ENCODE measurements around the gene ANTXR1. TPM values are rescaled to one million over a fixed set of nuclear protein-coding genes. Genes with fewer than 3 reads are reported as not detected.

Gene ANTXR1
- total and polyA plus RNA-seq, 2 donors (not counting 1 experiment from before 2014, with no cell fraction given) = 44.6 to 101 TPM

DNA sequence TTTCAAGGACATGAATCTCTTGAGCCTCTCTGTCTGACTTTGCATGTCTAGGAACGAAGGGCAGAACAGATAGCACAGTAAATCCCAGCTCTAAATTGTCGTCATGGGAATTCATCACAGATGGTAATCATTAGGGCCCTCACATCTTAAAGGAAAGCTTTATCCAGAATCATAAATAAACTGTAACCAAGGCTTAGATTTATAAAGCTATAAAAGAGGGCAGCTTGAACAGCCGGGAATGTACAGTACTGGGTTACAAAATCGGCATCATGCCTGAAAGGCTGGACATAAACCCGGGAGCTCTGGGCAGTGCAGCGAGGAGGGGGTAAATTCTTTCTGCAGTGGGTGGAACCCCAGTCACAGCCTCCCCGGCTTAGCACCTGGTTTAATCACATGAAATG is 229.7 kb downstream of the ANTXR1 start:
- no peaks in the 10 kb centered on the region for H3K79me2 ChIP-seq (ENCODE audit: control insufficient read depth, insufficient read depth, low read length)
- TF ChIP-seq, protein P1, sequence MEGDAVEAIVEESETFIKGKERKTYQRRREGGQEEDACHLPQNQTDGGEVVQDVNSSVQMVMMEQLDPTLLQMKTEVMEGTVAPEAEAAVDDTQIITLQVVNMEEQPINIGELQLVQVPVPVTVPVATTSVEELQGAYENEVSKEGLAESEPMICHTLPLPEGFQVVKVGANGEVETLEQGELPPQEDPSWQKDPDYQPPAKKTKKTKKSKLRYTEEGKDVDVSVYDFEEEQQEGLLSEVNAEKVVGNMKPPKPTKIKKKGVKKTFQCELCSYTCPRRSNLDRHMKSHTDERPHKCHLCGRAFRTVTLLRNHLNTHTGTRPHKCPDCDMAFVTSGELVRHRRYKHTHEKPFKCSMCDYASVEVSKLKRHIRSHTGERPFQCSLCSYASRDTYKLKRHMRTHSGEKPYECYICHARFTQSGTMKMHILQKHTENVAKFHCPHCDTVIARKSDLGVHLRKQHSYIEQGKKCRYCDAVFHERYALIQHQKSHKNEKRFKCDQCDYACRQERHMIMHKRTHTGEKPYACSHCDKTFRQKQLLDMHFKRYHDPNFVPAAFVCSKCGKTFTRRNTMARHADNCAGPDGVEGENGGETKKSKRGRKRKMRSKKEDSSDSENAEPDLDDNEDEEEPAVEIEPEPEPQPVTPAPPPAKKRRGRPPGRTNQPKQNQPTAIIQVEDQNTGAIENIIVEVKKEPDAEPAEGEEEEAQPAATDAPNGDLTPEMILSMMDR (conservative IDR thresholded peaks at IDR 0.05 in 1 of 2, IDR thresholded peaks at IDR 0.05 in 1 of 2; ENCODE audit: low read depth in 1 of 2, low read length in 2 of 2) = no peak
- TF ChIP-seq EZH2 (IDR thresholded peaks at IDR 0.05; ENCODE audit: low read length, missing control alignments) = no peak
- H2AFZ ChIP-seq (ENCODE audit: low read length) = no peak overlapping the region
- no peaks in the 10 kb centered on the region for H3K36me3 ChIP-seq (ENCODE audit: control insufficient read depth, insufficient read depth, low read length)
- peak overlapping the region; percentile 56 for H3K4me2 ChIP-seq (ENCODE audit: extremely low read depth, insufficient read depth, low read length)
- no peaks in the 10 kb centered on the region for H3K9me3 ChIP-seq (ENCODE audit: control insufficient read depth, insufficient read depth, low read depth, low read length)
- H3K9ac ChIP-seq (ENCODE audit: insufficient read depth, low read length) = no peak overlapping the region
- H3K4me3 ChIP-seq (replicated peaks in 1 of 4; ENCODE audit: control extremely low read depth in 1 of 4, insufficient read depth in 1 of 4, low read depth in 3 of 4, low read length in 4 of 4) = no peak overlapping the region
- peaks cover 21% of the 10 kb centered on the region for H3K4me1 ChIP-seq (ENCODE audit: control insufficient read depth, extremely low read depth, insufficient read depth, low read length)
- H3K27me3 ChIP-seq (ENCODE audit: control insufficient read depth, insufficient read depth, low read length) = no peaks in the 10 kb centered on the region
- H3K27ac ChIP-seq (ENCODE audit: insufficient read depth, low read length) = peak overlapping the region; percentile 68
- DNase-seq (ENCODE audit: low read depth in 2 of 2) = peak in 1 of 2 donors; percentile 61
- H4K20me1 ChIP-seq (ENCODE audit: control insufficient read depth, extremely low read depth, insufficient read depth, low read length) = no peaks in the 10 kb centered on the region

DNA sequence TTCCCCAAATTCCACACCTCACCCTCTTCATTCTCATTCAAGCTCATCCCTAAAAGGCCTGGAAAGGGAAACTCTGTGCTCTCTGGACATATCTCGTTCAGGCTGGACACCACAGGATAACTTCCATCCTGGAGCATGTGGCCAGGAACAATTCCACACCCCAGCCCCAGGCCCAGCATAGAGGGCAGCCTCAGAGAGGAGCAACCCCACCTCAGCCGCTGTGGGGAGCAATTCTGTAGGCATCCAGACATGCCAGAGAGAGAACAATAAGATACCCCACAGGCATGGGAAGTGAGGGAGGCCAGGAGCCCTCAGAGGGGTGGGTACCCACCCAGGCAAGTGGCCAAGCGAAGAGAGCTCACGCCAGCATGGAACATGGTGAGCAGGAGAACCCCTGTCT is 230.7 kb downstream of the ANTXR1 start:
- H3K9ac ChIP-seq (ENCODE audit: insufficient read depth, low read length) = no peak overlapping the region
- no peaks in the 10 kb centered on the region for H3K9me3 ChIP-seq (ENCODE audit: control insufficient read depth, insufficient read depth, low read depth, low read length)
- H3K4me1 ChIP-seq (ENCODE audit: control insufficient read depth, extremely low read depth, insufficient read depth, low read length) = peaks cover 13% of the 10 kb centered on the region
- H3K79me2 ChIP-seq (ENCODE audit: control insufficient read depth, insufficient read depth, low read length) = no peaks in the 10 kb centered on the region
- TF ChIP-seq, protein P1 (conservative IDR thresholded peaks at IDR 0.05 in 1 of 2, IDR thresholded peaks at IDR 0.05 in 1 of 2; ENCODE audit: low read depth in 1 of 2, low read length in 2 of 2) = no peak
- TF ChIP-seq EZH2 (IDR thresholded peaks at IDR 0.05; ENCODE audit: low read length, missing control alignments) = no peak
- no peak overlapping the region for H3K27ac ChIP-seq (ENCODE audit: insufficient read depth, low read length)
- no peaks in the 10 kb centered on the region for H3K36me3 ChIP-seq (ENCODE audit: control insufficient read depth, insufficient read depth, low read length)
- H3K4me2 ChIP-seq (ENCODE audit: extremely low read depth, insufficient read depth, low read length) = no peak overlapping the region
- DNase-seq (ENCODE audit: low read depth in 2 of 2) = no peak
- no peak overlapping the region for H2AFZ ChIP-seq (ENCODE audit: low read length)
- no peak overlapping the region for H3K4me3 ChIP-seq (replicated peaks in 1 of 4; ENCODE audit: control extremely low read depth in 1 of 4, insufficient read depth in 1 of 4, low read depth in 3 of 4, low read length in 4 of 4)
- no peaks in the 10 kb centered on the region for H3K27me3 ChIP-seq (ENCODE audit: control insufficient read depth, insufficient read depth, low read length)
- H4K20me1 ChIP-seq (ENCODE audit: control insufficient read depth, extremely low read depth, insufficient read depth, low read length) = no peaks in the 10 kb centered on the region

DNA sequence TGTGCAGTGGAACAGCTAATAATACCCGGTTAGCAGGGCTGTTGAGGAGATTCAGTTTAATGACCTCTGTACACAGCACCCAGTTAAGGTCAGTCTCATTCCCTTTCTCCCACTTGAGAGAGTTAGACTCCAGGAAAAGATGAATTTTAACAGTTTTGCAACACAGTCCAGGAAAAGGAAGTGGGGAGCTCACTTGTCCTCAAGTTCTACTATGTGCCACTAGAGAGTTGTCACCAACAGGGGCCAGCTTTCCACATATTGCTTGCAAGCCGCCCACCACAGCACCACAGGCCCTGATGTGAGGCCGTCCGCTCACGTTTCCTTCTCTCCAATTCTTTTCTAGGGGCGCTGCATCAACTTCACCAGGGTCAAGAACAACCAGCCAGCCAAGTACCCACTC is 231.9 kb downstream of the ANTXR1 start:
- Histone ChIP-seq H3K9ac (ENCODE audit: insufficient read depth, low read length) (no peak overlapping the region), H2AFZ (ENCODE audit: low read length) (no peak overlapping the region), H3K9me3 (ENCODE audit: control insufficient read depth, insufficient read depth, low read depth, low read length) (no peaks in the 10 kb centered on the region), H3K36me3 (ENCODE audit: control insufficient read depth, insufficient read depth, low read length) (no peaks in the 10 kb centered on the region), H3K27ac (ENCODE audit: insufficient read depth, low read length) (no peak overlapping the region), H3K79me2 (ENCODE audit: control insufficient read depth, insufficient read depth, low read length) (no peaks in the 10 kb centered on the region), H3K4me3 (replicated peaks in 1 of 4; ENCODE audit: control extremely low read depth in 1 of 4, insufficient read depth in 1 of 4, low read depth in 3 of 4, low read length in 4 of 4) (no peak overlapping the region), H3K4me1 (ENCODE audit: control insufficient read depth, extremely low read depth, insufficient read depth, low read length) (peaks cover 13% of the 10 kb centered on the region), H3K4me2 (ENCODE audit: extremely low read depth, insufficient read depth, low read length) (no peak overlapping the region), H3K27me3 (ENCODE audit: control insufficient read depth, insufficient read depth, low read length) (no peaks in the 10 kb centered on the region), H4K20me1 (ENCODE audit: control insufficient read depth, extremely low read depth, insufficient read depth, low read length) (no peaks in the 10 kb centered on the region)
- no peak for DNase-seq (ENCODE audit: low read depth in 2 of 2)
- TF ChIP-seq, protein P1 (conservative IDR thresholded peaks at IDR 0.05 in 1 of 2, IDR thresholded peaks at IDR 0.05 in 1 of 2; ENCODE audit: low read depth in 1 of 2, low read length in 2 of 2) = no peak
- TF ChIP-seq EZH2 (IDR thresholded peaks at IDR 0.05; ENCODE audit: low read length, missing control alignments) = no peak
